Fibroblast of the aortic adventitia (primary cell): ENCODE data around the gene MED12. TPM values are rescaled to one million over a fixed set of nuclear protein-coding genes. Genes with fewer than 3 reads are reported as not detected.

Experiments
- DNase-seq: peaks from one replicate; pipeline ENCODE4 v3.0.0-alpha.2; 2010; ENCODE audit warnings: low read depth
- H3K4me3 ChIP-seq: 2 replicates; pipeline ENCODE4 v1.5.1; 2011; ENCODE audit warnings: low read depth, mild to moderate bottlenecking, control low read depth, low read length, moderate library complexity
- total RNA-seq: library from RNA; depleted of rRNA; stranded (reverse); fragments of >200 nt; gene quantifications from 2 replicates; pipeline ENCODE4 v1.2.3, GENCODE V29; 2012; ENCODE audit warnings: low replicate concordance
- TF ChIP-seq, protein P1 (sequence below): IDR thresholded peaks from 2 replicates; pipeline ENCODE4 v1.5.1; 2011; ENCODE audit warnings: mild to moderate bottlenecking, low read length, control low read depth, inconsistent platforms; ENCODE audit not compliant: insufficient read depth

MED12 gene
- total RNA-seq, 1 donor = 24.3 TPM

DNA sequence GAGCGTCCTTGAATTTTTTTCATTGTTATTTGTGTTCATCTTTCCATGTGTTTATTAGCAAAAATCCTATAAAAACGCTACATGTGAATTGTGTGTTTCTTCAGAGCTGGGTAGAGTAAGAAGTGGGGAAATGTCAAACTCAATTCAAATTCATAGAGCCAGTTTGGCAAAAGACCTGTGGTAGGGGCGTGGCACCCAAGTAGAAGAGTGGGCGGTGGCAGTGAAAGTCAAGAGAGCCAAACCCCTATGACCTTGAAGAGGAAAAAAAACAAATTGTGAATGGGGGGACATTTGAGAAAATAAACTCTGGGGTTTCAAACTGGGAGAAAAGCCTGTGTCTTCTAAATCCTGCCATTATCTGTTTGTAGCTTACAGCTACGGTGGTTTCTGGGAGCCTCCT, 27.1 kb upstream of the MED12 start:
- TF ChIP-seq, protein P1, sequence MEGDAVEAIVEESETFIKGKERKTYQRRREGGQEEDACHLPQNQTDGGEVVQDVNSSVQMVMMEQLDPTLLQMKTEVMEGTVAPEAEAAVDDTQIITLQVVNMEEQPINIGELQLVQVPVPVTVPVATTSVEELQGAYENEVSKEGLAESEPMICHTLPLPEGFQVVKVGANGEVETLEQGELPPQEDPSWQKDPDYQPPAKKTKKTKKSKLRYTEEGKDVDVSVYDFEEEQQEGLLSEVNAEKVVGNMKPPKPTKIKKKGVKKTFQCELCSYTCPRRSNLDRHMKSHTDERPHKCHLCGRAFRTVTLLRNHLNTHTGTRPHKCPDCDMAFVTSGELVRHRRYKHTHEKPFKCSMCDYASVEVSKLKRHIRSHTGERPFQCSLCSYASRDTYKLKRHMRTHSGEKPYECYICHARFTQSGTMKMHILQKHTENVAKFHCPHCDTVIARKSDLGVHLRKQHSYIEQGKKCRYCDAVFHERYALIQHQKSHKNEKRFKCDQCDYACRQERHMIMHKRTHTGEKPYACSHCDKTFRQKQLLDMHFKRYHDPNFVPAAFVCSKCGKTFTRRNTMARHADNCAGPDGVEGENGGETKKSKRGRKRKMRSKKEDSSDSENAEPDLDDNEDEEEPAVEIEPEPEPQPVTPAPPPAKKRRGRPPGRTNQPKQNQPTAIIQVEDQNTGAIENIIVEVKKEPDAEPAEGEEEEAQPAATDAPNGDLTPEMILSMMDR = no peak
- no peak for DNase-seq
- H3K4me3 ChIP-seq = no peak overlapping the region

DNA sequence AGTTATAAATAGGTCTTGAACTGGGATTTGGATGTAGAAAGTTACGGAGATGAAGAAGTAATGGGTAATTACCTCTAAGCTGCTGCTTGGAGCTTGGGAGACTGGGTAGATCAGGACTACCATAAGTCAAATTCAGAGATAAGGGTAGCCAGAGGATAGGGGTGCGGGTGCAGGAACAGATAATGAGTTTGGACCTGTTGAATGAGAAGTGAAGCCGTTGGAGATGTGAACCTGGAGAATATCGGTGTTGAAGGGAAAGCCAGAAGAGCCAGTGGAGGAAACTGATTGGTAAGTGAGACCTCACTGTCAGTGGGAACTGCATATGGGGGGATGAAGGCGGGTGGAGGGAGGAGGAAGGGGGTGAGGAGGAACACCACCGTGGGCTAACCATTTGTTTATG, 23.4 kb upstream of the MED12 start:
- DNase-seq = no peak
- TF ChIP-seq, protein P1 = no peak
- H3K4me3 ChIP-seq = peak overlapping the region; percentile 61

DNA sequence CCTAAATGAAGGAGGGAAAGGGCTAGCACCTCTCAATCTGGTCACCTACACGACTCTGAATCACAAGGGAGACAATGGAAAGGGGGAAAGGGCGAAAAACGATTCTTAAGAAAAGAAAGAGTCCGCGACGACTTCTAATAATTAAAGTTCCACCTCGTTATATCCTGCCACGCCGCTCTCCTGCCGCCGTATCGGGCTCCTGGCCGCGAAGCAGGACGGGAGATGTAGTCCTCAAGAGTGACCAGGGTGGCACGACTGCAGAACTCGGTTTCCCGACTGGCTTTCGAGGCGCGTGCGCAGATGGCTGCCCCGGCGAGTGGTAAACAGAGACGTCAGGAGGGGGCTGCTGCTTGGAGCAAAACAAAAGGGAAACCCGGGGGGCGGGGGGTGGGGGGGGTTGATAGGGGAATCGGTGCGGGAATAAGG, 22.8 kb upstream of the MED12 start, which contains the start of gene FOXO4:
Gene FOXO4, plus strand, starts transcription at position 297 of the 426 bp plus-strand sequence. CDS start 678 bp downstream, outside the sequence.
- TF ChIP-seq, protein P1 = no peak
- DNase-seq = peak; percentile 81
- H3K4me3 ChIP-seq = peak within 1 kb of the TSS; percentile 61

- TF ChIP-seq, protein P1 = no peak
- peak overlapping the region; percentile 61 for H3K4me3 ChIP-seq
- peak; percentile 47 for DNase-seq
Observed at GRCh38 chrX:71095981-71096759, 22.2 kb upstream of the MED12 start.

- H3K4me3 ChIP-seq = peak overlapping the region; percentile 61
- TF ChIP-seq, protein P1 = no peak
- no peak for DNase-seq
Observed at GRCh38 chrX:71096760-71097032, 21.7 kb upstream of the MED12 start.

- DNase-seq = peak; percentile 34
- TF ChIP-seq, protein P1 = peak; percentile 42
- no peak overlapping the region for H3K4me3 ChIP-seq
Observed at GRCh38 chrX:71098302-71098701, 20.1 kb upstream of the MED12 start.
